Endometrial microvascular endothelial cells (primary cell): ENCODE measurements around the gene CKS1B. TPM values are rescaled to one million over a fixed set of nuclear protein-coding genes. Genes with fewer than 3 reads are reported as not detected.

Experiments used
- in situ Hi-C: cut with HindIII; loops from 2 replicates; pipeline ENCODE4 v1.10.0; 2017; ENCODE audit warnings: low sequenced_read_pairs, low pct_unique_long_range_greater_than_20kb; ENCODE audit errors: inconsistent ontology term
- total RNA-seq: library from RNA; depleted of rRNA; stranded (reverse); fragments of >200 nt; gene quantifications from one replicate; pipeline ENCODE4 v1.2.3, GENCODE V29; 2015; ENCODE audit errors: inconsistent ontology term

The CKS1B gene
- total RNA-seq, 1 donor from 2014 or later = 125 TPM

- in situ Hi-C loops = loop anchor here (5.0 to 10.0 kb wide), 2 partner anchors 36 to 46 kb away; partner anchors contain the start of genes EFNA4 and FLAD1
Measured at GRCh38 chr1:155018617-155019348, 44.3 kb downstream of the CKS1B start.

- in situ Hi-C loops = loop anchor here (5.0 to 10.0 kb wide), 2 partner anchors 37 to 45 kb away; partner anchors contain the start of genes EFNA4 and FLAD1
Measured at GRCh38 chr1:155019377-155020245, 45.1 kb downstream of the CKS1B start.

DNA sequence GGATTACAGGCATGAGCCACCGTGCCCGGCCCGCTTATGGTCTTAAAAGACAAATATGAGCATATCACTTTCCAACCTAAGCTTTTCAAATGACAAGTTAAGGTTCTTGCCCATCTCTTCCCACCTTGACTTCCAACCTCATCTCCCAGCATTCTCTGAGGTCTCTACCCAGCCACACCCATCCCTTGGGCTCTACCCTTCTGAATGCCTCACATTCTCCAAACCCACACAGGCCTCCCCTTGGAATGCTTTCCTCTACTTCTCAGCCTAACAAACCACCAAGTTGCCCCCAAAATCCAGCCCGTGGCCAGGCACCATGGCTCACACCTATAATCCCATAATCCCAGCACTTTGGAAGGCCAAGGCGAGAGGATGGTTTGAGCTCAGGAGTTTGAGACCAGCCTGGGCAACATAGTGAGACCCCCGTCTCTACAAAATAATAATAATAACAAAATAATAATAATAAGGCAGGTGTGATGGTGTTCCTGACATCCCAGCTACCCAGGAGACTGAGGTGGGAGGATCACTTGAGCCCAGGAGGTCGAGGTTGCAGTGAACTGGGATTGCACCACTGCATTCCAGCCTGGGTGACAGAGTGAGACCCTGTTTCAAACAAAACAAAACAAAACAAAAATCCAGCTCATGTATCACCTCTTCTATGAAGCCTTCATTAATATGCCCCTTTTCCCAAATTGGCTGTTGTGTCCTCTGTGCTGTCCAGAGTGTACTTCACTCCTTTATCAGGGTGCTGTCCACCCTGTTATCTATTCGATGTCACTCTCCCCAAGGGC lies 47.9 kb downstream of the CKS1B start:
- in situ Hi-C loops = no loop called here

GRCh38 chr1:155022927-155023236 lies 48.4 kb downstream of the CKS1B start:
- in situ Hi-C loops = no loop called here

GRCh38 chr1:155023627-155024026 lies 49.1 kb downstream of the CKS1B start:
- in situ Hi-C loops = no loop called here

DNA sequence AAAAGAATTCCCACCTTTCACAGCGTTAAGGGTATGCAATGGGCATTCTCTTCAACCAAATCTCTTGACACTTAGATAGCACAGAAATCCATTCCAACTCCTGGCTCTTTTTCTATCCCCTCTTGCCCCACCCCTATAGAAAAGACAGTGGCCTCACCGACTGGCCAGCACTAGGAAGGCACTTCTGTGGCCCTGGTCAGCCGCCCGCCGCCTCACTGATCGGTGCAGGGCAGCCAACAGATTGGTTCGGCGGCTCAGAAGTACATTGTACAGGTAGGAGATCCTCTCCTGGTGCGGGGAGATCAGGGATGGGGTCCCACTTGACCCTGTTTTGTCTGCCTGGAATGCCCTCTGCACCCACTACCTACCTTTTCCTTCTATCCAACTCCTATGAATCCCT lies 49.8 kb downstream of the CKS1B start:
- in situ Hi-C loops = no loop called here

DNA sequence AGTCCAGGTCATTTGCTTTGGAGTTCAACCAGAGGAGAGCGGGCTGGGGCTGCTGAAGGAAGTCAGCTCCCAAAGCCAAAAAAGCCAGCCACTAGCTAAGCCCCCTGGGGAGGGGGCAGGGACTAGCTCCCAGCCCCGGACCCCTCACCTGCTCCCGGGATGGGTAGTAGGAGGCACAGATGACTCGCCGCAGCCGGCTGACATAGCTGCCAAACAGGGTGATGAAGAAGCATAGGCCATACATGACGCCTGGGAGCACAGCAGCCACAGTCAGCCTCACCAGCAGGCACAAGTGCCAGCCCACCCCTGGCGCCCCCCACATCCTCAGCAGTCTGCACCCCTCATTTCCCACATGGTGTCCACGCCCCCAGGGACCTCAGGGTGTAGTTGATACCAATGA lies 51.7 kb downstream of the CKS1B start:
- in situ Hi-C loops = no loop called here

DNA sequence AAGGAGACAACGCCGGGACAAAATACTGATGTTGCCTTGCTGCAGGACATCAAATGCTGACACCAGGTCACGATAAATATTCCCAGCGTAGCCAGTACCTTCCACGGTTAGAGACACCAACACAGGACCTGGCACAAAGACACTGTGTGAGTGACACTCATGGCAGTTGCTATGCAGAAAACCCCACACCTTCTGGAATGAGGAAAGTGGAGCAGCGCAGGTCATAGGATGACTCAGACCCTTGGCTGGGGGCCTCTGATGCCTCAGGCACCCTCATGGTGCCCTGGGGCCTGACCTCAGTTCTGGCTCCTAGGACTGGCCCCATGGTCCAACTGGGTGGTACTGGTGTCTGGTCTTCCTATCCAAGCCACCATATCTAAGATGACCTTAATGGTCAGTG lies 52.1 kb downstream of the CKS1B start:
- in situ Hi-C loops = no loop called here

Other genes with a start within 250 kb of the CKS1B start
- 0.28 TPM for gene KCNN3, start 104.4 kb upstream of the CKS1B start, total RNA-seq
- 16.1 TPM for gene PMVK, start 38.0 kb upstream of the CKS1B start, total RNA-seq
- gene PBXIP1, start 18.6 kb upstream of the CKS1B start, total RNA-seq = 34.9 TPM
- 14.5 TPM for gene PYGO2, start 12.9 kb upstream of the CKS1B start, total RNA-seq
- 406 TPM for gene SHC1, start 3.9 kb upstream of the CKS1B start, total RNA-seq
- 47.9 TPM for gene FLAD1, start 8.7 kb downstream of the CKS1B start, total RNA-seq
- gene LENEP, start 18.9 kb downstream of the CKS1B start, total RNA-seq = not detected
- gene ZBTB7B, start 28.1 kb downstream of the CKS1B start, total RNA-seq = 15.3 TPM
- gene DCST2, start 59.1 kb downstream of the CKS1B start, total RNA-seq = 0.28 TPM
- not detected for gene DCST1, start 59.1 kb downstream of the CKS1B start, total RNA-seq
- 337 TPM for gene ADAM15, start 76.6 kb downstream of the CKS1B start, total RNA-seq
- 15.8 TPM for gene EFNA4, start 89.1 kb downstream of the CKS1B start, total RNA-seq
- 2.0 TPM for gene EFNA3, start 104.2 kb downstream of the CKS1B start, total RNA-seq
- 8.7 TPM for gene EFNA1, start 153.2 kb downstream of the CKS1B start, total RNA-seq
- gene SLC50A1, start 161.2 kb downstream of the CKS1B start, total RNA-seq = 47.1 TPM
- gene DPM3, start 165.8 kb downstream of the CKS1B start, total RNA-seq = 173 TPM
- gene KRTCAP2, start 198.6 kb downstream of the CKS1B start, total RNA-seq = 191 TPM
- gene TRIM46, start 199.2 kb downstream of the CKS1B start, total RNA-seq = 2.4 TPM
- gene THBS3, start 233.2 kb downstream of the CKS1B start, total RNA-seq = 3.1 TPM
- gene MTX1, start 234.0 kb downstream of the CKS1B start, total RNA-seq = 76.7 TPM